Suppressor macrophage treated with lipopolysaccharide for 1 hour (primary cell): Measurements from ENCODE around the gene DBN1.

ENCODE experiments used
- DNase-seq, 3 donors: peaks; one replicate each; pipeline ENCODE4 v3.0.0-alpha.2; 2020 to 2022

The DBN1 gene

DNA sequence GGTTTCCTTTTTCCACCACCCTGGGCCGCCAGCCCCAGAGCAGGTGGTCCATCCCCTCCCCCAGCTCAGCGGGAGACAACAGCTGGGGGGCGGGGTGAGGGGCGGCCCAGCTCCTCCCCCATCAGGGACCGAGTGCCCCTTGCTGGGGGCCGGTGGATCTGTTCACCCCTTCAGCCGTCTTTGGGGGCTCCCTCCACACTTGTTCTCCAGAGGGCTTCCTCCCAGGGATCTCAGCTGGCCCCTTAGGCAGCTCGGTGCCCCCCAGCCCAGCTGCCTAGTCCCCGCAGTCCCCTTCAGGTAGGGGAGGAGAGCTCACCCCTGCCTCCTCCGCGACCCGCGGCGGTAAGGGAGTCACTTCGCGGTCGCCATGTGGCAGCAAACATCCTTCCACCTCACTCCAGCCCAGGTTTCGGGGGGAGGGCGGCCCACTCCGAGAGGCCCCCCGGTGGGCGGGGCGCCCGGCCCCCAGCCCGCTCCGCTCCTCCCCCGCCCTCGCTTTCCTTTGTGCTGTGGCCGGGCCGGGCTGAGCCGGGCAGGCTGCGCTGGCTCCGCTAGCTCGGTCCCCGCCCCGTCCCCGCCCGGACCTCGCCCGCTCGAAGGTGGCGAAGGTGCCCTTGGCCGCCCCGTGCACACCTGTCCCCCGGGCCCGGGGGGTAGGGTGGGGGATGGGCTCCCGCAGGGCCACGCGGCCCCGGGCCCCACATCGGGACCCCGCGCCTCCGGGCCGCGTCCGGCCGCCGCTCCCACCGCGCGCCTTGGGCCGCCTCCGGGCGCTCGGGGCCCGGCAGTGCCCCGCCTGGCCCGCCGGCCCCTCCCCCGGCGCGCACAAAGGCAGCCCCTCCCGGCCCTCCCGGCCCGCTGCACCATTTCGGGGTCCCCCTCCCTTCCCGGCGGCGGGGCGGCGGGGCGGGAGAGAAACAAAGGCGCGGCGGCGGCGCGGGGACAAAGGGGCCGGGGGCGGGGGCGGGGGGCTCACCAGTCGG, 683 bp downstream of the DBN1 start:
- peak in 1 of 3 donors; percentile 31 for DNase-seq

DNA sequence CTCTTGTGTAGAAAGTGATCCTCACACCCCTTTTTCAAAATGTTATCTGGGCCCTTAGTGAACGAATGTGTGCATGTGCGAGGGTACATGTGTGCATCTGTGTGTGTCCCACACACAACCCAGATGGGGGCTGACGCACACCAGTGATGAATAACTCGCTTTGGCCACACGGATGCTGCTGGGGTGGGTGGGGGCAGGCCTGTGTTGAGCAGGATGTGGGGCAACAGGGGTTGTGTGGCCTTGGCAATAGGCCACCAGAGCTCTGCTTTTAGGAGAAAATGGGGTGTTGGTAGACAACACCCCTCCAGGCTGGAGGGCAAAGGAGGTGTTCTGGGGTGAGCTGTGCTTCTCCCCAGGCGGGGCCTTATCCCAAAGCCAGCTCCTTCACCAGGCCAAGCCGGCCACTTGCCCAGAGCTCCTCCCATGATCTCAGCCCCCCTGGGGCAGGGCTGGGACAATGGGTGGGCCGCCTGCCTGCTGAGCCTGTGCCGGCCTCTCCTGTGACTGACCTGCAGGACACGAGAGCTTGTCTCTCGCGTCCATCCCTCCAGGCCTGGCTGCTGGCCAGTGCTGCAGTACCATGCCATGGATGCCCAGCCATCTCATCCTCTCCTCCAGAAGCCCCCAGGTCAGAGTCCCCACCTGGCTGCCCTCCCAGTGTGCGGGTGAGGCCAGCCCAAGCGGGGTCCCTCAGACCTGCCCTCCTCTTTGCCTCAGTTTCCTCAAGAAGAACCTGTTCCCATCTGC, 1.7 kb downstream of the DBN1 start:
- DNase-seq, result peak; percentile 50 to 51 (median 51)

DNA sequence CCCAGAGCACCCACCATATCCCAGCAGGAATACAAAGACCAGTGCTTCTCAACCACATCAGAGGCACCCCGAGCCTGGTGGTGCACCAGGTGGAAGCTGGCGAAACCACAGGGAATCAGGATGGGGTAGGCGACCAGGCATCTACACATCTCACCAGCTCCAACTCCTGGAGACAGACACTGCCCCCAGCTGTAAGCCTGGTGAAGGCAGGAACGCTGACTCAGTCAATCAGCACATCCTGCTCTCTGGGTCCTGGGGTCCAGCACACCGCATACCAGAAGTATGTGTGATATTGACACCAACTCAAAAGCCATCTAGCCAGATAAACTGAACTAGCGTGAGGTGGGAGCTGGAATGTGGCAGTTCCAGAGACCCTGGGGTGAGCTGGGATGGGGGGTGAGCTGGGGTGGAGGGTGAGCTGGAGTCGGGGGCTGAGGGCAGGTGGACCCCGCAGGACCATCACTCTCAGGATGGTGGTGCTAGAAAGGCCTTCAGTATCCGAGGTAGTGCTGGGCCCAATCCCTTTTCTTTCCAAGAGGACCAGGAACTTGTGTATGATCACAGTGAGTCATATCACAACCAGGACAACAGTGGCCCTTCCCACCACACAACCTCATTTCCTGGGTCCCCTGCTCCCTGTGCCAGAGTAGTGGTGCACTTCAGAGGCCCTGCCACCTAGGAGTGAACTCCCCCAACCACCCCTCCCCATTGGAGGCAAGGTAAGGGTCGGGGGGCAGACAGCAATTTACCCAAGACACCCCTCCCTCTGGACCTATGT, 2.5 kb downstream of the DBN1 start:
- no peak for DNase-seq

DNA sequence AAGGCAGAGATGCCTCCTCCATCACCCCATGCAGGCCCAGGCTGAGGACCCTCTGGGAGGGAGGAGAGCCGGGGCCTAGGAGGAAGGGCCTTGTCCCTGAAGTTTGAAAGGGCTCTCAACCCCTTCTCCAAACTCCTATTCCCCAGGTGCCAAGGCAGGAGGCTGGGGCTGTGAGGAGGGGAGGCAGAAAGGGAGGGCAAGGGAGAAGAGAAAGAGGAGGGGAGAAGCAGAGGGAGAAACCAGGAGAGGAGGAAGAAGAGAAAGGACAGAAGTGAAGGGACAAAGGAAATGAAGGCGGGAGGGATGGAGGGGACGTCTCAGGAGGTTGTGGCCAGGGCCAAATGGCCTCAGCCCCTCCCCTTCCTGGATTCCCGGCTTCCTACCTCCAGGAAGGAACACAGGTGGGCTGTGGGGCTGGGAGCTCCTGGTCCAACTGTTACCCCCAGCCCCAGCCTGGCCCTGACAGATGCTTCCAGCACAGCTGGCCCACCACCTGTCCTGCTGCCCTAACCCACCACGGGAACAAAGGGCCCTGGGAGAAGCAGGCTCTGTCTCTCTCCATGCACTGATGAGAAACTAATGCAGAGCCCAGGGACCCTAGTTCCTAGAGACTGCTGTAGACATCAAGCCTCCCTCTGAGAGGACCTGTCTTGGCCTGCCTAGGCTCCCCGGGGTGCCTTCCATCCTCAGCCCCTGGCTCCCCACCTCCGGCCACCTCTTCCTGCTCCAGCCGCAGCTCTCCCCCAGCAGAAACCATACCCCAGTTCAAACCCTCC, 3.5 kb downstream of the DBN1 start:
- DNase-seq, result no peak

DNA sequence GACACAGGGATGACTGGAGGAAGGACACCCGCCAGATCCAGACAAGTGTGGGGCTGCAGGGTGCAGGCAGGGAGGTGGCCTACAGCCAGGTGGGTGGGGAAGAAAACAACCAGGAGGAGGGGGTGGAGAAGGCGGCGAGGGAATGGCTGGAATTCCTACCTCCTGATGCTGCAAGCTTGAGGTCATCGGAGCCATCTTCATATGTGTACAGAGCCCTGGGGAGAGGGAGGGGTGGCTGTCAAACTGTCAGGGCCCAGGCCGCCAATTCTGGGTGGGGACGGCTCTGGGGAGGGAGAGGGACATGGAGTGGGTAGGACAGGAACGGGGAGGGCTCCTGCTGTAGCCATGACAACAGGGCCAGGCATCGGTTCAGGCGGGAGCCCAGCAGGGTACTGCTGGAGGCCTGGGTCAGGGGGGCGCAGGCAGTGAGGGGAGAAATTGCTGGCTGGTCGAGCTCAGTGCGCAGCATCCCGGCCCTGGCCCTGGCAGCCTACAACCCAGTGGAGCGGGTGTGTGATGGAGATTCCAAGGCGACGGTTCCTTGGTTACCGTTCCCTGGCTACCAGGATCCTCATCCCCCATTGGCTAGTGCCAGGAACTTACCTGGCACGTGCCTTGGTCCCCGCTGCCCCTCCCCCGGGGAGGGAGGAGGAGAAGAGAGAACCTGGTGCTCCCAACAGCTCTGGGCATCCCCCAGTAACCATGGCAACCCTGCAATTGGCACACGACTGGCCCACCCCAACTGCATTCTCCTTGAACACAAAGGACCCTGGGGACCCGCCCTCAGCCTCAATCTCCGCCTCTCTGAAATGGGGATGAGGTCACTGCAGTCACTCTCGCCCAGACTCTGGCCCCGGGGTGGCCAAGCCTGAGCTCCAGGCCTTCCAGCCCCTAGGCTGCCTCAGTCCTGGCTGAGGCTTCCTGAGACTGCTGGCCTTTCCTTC, 4.5 kb downstream of the DBN1 start:
- no peak for DNase-seq

DNA sequence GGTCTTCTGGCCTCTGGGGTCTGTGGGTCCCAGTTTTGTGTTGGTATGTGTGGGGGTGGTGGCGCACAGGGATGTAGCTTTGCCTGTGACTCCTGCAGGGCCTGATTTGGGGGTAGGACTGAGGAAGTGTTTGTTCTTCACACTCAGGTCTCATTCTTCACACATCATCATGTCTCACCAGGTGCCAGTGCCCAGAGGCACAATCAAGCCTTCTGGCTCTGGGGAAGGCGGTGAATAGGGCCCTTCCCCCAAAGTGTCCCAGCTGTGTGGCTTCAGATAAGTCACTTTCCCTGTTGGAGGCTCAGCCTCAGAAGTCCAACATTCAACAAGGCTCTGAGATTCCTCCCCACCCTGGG, 5.1 kb downstream of the DBN1 start:
- no peak for DNase-seq

DNA sequence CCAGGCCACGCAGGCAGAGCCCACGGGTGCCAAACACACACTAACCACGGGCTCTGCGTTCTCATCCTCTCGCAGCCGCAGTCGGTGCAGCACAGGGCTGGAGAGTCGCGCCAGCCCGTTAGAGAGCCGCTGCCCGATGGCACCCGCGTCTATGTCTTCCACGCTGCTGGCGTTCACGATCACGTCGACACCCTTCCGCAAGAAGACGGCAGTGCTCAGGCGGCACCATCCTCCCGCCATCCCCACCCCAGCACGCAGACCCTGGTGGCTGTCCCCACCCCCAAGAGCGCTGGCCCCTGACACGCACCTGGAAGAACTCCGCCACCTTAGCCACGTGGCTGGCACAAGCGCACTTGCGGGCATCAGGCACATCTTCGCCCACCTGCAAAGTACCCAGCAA, 6.0 kb downstream of the DBN1 start:
- no peak for DNase-seq

DNA sequence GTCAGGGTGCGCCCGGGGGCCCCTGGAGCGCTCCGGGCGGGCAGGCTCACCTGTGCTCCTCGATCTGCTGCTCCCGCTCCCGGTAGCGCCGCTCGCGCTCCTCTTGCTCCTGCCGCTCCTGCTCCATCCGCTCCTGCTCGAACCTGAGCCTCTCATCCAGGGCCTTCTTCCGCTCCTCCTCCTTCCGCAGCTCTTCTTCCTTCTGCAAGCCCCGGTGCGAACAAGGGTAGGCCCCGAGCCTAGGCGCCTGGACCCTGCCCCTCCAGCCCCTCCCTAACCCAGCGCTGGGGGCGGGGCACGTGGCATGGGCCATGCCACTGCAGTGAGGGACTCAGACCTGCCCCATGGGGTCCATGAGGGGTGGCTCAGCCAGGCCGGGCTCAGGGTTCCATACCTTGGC, 6.6 kb downstream of the DBN1 start:
- DNase-seq, result no peak

DNA sequence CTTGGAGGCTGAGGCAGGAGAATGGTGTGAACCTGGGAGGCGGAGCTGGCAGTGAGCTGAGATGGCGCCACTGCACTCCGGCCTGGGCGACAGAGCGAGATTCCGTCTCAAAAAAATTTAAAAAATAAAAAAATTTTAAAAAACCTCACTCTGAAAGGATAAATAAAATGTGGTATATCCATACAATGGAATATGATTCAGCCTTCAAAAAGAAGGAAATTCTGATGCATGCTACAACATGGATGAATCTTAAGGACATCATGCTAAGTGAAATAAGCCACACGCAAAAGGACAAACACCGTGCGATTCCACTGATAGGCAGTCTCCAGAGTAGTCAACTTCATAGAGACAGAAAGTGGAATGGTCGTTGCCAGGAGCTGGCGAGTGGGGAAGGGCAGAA, 8.4 kb downstream of the DBN1 start:
- no peak for DNase-seq

DNA sequence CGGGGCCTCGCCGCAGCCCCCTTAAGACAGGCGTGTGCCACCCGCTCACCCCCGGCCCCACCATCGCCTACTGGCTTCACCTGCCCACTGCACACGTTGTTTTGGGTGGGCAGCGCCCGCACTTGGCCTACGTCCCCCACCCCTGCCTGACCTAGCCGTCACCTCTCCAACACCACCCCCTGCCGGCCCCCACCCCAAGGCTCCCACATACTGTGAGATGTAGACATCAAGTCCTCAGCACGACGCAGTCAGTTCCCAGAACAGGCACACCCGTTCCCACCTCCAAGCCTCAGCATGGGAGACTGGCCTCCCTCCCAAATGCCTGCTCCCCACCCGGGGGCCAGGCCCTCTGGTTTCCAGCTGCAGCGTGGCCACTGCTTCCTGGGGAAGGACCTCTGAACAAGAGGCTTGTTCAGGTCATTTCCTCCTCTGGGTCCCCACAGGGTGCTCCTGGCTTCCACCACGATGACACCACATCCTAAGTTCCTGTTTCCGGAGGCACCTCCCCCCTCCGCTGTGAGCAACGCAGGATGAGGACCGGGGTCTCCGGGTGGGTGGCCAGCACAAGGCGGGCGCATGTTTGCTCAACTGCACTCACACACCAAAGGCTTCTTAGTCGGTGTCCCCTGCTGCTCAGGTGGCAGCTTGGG, 11.3 kb downstream of the DBN1 start:
- DNase-seq, result peak; percentile 78 to 79 (median 78)

DNA sequence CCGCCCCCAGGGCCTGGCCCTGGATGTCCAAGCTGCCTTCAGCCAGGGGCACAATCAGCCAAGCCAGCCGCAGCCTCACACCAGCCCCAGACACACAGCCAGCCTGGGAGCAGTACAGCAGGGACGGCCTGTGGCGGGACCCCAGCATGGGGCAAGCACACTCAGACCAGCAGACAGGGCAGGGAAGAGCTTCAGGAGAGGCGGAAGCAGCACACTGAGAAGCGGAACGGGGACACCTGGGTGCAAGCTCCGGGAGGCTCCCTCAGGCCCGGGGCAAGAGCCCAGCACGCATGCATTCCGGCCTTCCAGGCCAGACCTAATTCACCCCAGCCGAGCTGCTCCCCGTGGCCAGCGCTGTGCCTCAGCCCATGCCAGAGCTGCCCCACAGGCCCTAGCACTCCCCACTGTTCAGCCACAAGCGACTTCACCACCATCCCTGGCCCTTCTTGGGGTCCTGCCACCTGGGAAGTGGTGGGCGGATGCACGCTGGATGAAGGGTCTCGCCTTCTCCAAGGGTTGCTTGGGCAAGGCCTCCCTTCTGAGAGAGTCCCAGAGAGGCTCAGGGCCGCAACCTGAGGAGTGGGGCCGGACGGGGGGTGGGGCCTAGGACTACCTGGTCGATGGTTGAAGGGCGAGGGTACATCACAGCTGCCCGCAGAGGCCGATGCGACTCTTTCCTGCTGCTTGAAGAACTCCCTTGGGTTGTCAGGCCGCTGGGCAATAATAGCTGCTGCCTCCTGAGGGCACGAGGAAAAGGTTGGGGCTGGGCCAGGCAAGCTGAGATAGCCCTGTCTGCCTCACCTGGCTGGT, 13.4 kb downstream of the DBN1 start:
- DNase-seq, result no peak

DNA sequence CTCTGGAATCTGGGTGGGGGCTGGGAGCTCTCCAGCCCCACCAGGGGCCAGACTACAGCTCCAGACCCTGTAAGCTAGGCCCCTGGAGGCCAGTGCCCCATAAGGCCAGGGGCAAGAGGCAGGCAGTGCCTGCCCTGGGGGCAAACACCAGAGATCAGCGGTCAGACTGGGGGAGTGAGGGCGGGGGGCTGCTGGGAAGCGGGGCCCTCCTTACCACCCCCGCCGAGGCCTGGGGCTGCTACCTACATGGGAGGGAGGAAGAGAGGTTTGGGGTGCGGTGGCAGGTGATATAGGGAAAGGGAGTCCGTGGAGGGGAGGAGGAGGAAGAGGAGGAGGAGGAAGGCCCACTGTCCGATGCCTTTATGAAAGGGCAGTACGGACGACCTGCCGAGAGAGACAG, 14.1 kb downstream of the DBN1 start:
- no peak for DNase-seq

DNA sequence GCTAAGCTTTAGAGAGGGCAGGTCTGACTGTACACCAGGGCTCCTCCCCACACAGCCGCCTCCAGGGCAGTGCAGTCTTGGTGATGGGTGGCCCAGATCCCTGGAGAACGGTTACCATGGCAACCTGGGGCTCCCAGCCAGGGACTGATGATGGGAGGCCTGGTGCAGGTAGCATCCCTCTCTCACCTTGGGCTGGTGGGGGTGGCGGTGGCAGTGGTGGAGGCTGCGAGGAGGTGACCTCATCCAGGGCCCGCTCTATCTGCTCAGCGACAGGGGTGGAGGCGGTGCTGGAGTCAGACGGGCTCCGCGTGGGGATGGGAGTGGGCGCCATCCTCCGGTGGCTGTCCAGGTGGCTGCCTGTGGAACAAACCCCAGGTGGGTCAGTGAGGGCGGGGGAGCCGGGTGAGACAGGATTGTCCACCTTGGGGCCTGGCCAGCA, 14.5 kb downstream of the DBN1 start:
- DNase-seq, result no peak

DNA sequence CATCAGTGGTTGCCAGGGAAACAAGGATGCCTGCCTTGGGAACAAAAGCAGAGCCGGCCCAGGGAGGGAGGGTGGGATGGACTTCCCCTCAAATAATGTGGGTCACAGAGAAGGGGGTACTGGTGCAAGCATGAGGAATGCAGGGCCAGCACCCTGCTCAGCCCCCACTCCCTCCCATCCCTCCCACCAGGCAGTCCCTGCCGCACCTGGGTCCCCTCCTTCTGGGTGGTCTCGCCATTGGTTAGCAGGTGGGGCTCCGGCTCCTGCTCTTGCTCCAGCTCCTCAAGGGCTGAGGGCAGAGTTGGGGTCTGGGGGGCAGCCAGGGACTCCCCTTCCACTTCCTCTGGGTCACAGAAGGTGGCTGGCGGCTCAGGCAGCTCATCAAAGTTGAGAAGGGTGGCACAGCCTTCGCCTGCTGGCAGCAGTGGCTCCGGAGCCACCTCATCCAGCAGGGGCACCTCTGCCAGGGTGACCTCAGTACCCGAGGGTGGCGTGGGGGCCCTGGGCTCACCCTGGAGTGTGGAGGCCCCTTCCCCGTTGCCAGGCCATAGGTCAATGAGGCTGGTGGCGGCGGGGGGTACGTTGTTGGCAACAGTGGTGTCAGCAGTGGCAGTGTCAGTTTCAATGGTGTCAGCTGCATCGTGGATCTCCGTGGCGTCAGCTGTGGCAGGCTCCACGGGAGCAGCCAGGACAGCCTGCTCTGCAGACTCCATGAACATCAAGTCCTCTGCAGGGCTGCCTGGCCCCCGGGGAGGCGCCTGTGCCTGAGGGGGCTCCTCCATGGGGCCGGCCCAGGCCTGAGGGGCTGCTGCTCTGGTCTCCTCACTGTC, 15.4 kb downstream of the DBN1 start:
- no peak for DNase-seq

DNA sequence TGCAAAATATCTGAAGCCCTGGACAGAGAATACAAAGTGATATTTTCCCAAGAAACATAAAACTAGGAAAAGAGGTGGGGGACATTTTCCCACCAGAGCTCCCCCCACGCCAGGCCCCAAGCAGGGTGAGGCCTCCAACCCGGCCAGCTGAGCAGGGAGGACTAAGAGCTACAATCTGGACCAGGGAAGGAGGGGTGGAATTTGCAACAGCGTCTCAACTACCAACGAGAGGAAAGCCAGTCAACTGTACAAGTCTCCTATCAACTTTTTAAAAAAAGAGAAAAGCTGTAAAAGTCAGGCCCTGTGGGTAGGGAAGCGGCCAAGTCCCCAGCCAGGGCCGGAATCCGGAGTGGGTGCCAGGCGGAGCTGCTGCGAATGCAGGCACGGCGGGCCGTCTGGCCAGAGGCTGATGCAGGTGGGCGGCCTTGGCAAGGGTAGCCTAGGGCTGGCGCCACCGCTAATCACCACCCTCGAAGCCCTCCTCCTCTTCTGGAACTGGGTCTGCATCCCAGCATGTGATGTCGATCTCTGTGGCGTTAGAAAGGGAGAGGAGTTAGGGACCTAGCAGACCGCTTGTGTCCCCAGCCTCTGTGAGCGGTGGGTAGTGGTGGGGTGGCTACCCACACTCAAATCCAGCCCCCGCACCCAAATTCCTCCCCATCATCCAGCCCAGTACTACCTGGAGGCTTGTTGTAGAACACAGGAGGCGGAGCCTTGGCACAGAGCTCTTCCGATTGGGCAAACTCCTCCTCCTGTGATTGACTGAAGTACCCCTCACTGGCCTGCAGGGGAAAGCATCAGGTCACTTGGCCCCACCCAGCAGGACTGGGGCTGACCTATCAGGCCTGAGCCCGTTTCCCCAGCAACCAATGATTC, 16.2 kb downstream of the DBN1 start:
- DNase-seq, result peak; percentile 94 to 97 (median 94)

DNA sequence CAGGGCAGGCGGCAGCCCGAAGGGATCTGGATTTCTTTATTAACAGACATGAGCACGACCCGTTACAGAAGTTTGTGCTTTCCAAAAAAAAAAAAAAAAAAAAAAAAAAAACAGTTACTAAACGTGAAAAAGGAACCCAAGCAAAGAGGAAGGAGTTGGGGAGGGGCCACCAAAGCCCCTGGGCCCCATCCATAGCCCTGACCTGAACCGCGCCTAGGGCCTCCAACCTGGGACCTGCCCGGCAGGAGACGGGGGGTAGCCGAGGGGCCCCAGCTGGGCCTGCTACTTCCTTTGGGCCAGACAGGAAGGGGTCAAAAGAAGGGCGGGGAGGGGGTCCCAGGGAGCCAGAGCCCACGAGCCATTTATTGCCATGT, 16.9 kb downstream of the DBN1 start:
- DNase-seq, result no peak

DNA sequence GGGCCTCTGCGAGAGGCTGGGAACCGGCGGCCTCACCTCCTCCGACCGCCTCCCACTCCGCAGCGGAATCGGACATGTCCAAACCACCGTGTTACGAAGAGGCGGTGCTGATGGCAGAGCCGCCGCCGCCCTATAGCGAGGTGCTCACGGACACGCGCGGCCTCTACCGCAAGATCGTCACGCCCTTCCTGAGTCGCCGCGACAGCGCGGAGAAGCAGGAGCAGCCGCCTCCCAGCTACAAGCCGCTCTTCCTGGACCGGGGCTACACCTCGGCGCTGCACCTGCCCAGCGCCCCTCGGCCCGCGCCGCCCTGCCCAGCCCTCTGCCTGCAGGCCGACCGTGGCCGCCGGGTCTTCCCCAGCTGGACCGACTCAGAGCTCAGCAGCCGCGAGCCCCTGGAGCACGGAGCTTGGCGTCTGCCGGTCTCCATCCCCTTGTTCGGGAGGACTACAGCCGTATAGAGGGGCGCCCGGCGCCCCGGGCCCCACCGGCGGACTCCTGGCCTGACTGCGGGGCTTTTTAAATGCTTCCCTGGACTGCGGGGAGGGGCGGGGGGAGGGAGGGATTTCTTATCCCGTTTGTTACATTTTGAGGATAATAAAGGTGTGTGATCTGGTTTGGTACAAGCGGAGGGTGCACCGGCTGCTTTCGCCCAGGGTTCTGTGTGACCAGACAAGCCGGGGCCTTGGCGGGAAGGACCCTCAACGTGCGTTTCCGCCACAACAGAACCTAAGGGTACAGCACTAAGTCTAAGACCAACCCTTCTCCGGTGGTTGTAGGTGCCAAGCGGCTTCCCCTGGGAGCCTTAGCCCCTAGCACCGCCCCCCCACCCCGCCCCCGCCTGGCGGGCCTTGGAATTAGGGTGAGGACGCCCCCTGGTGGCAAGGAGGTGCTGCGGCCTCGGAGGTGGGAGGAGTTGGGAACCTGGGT, 17.5 kb downstream of the DBN1 start:
- peak; percentile 88 to 97 (median 95) for DNase-seq
